GM10266 (cell line): ENCODE results near the gene HSPBAP1.

Source experiments
- DNase-seq: peaks from one replicate; pipeline ENCODE4 v3.0.0; 2012; ENCODE audit errors: extremely low spot score
- CTCF ChIP-seq: IDR thresholded peaks from 2 replicates; pipeline ENCODE4 v1.5.1; 2012; ENCODE audit warnings: mild to moderate bottlenecking, low read depth; ENCODE audit not compliant: control insufficient read depth, insufficient read depth; ENCODE audit errors: missing control alignments

Gene HSPBAP1

GRCh38 chr3:122772827-122773226, 20.8 kb downstream of the HSPBAP1 start:
- no peak for TF ChIP-seq CTCF

DNA sequence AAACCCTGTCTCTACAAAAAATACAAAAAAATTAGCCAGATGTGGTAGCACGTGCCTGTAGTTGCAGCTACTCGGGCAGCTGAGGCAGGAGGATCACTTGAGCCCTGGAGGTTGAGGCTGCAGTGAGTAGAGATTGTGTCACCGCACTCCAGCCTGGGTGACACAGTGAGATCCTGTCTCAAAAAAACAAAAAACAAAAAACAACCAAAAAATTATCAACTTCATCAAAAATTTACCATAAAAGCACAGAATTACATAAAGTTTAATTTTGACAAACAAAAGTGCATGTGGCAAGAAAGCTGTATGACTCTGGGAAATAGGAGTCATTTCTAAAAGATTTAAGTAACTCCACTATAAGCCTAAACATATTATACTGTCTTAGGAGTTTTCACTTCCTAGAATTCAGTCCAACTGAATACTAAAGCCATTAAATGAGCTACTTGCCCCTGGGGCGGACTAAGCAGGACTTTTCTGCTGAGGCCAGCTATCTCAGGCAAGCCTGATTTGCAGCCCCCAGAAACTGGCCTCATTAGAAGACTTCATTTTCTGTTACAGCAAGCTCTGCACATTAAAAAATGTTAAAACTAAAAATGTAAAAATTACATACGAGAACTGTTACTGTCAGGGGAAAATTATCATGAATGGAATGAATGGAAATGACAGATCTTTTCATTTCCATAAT, 23.0 kb downstream of the HSPBAP1 start:
- no peak for TF ChIP-seq CTCF
- no peak for DNase-seq

More at GRCh38 chr3:122772827-122773226, 20.8 kb downstream of the HSPBAP1 start:
- no peak for DNase-seq

DNA sequence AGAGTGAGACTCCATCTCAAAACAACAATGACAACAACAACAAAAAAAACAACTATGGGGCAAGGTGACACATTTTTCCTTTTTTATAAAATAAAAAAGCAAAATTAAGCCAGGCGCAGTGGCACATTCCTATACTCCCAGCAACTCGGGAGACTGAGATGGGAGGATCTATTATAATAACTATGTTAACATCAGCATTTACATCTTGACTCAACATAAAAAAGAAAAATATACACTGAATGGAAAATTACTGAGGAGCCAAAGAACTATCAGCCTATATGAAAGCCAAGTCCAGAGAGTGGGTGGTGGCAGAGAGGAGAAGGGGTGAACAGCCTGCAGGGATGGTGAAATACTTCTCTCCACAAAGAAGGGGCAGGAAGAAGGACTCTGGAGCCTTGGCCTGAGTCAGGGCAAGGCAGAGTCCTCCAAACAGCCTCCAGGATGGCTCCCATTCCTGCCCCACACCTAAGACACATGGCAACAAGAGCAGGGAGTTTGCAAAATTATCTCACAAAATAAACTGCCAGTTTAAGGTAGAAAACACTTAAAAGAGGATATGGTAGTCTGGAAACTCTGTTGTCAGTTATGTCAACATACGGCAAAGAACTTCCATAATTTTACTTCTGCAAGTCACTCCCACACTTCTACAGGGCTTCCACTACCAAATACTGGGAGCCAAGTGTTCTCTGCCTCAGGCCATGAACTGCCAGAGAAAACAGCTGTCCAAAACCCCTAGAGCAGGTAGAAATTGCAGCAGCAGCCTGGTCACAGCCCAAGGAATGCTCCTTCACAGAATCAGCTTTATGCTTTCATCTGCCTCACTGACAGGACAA, 25.9 kb downstream of the HSPBAP1 start:
- DNase-seq = no peak
- TF ChIP-seq CTCF = no peak

DNA sequence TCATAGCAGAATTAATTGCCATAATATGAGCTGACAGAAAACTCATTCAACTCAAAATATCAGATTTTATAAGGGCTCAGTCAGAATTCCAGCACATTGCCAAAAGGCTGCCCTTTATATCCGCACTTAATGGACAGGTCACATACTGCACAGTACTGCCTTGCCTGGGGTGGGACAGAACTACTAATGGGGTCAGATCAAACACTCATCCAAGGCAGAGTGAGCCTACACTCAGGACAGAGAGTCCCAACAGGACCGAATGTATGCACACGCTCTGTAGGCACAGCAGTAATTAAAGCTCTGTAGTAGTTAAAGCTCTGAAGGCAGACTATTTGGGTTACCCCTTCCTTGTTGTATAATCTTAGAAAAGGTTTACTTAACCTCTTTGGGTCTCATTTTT, 27.2 kb downstream of the HSPBAP1 start:
- no peak for DNase-seq
- no peak for TF ChIP-seq CTCF

DNA sequence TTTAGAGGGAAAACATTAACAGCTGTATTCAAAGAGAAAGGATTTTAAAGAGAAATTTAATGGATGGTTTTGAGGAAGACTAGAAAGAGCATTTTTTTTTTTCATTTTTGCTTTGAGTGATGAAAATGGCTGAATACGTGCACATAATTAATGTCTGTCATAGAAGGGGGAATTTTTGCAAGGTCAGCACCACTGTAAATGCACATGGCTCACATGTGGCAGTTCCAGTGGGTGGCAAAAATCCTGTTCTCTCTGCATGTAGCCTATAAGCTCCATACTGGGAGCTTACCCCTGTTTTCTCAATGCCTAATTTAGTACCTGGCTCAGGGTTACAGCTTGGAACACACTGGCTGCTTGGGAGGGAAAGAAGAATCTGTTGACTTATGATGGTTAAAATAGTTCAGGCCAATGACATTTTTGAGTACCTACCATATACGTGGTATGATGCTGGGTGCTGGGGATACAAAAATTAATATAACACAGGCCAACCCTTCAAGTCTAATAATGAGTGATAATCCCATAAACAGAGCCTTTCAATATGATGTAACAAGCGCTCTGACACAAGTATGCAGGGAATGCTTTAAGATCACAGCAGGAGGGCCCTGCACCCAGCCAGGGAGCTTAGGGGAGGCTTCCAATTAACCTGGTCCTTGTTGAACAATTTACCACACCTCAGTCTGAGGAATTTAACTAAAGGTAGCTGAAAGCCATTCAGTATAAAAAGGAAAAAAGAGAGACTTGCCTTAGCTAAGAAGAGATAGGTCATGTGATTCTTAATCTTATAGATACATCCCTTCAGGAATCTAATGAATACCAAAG, 33.0 kb downstream of the HSPBAP1 start:
- no peak for DNase-seq

GRCh38 chr3:122758877-122759560, 34.6 kb downstream of the HSPBAP1 start:
- no peak for TF ChIP-seq CTCF
- DNase-seq = no peak

More for the DNA sequence above, 33.0 kb downstream of the HSPBAP1 start:
- no peak for TF ChIP-seq CTCF
